ENCODE measurements around the gene NOL6.
"Not testable (repeated sequence)": the region's sequence is repeated elsewhere in the genome, so short reads cannot be mapped to it uniquely, and the experiment has no call there.

DNA sequence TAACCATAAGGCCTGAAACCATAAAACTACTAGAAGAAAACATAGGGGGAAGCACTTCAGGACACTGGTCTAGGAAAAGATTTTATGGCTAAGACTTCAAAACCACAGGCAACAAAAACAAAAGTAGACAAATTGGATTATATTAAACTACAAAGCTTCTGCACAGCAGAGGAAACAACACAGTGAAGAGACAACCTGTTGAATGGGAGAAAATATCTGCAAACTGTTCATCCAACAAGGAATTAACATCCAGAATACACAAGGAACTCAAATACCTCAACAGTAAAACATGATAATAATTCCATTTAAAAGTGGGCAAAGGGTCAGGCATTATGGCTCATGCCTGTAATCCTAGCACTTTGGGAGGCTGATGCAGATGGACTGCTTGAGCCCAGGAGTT, 11.6 kb upstream of the NOL6 start:
- not testable (repeated sequence) for TF ChIP-seq POLR2A (IDR thresholded peaks at IDR 0.05; ENCODE audit: low read length); GATA1 (IDR thresholded peaks at IDR 0.05; ENCODE audit: low read depth, low read length)

All from erythroblast (primary cell).